Measurements from ENCODE around the gene TEK.

DNA sequence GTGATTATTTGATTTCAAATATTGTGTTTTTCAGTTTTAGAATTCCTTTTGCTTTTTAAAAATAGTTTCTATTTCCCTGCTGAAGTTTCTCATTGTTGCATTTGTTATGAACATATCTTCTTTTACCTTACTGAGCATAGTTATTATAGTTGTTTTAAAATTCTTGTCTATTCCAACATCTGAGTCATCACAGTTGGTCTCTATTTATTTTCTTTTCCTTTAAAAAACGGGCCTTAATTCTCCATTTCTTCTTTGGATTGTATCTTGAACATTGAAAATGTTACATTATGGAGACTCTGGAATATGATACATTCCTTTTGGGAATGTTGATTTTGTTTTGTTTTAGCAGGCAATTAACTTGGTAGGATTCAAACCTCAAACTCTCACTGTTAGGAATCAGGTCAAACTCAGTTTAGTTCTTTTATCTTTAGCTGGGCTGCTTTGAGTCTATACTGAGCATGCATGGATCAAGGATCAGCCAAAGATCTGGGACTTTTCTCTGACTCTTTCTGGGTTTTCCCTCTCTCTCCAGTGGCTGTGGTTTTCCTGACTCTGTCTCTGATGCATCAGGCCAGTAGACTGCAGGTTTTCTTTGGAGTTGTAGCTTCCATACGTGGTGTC is 70.3 kb downstream of the TEK start:
- TF ChIP-seq, protein P1, sequence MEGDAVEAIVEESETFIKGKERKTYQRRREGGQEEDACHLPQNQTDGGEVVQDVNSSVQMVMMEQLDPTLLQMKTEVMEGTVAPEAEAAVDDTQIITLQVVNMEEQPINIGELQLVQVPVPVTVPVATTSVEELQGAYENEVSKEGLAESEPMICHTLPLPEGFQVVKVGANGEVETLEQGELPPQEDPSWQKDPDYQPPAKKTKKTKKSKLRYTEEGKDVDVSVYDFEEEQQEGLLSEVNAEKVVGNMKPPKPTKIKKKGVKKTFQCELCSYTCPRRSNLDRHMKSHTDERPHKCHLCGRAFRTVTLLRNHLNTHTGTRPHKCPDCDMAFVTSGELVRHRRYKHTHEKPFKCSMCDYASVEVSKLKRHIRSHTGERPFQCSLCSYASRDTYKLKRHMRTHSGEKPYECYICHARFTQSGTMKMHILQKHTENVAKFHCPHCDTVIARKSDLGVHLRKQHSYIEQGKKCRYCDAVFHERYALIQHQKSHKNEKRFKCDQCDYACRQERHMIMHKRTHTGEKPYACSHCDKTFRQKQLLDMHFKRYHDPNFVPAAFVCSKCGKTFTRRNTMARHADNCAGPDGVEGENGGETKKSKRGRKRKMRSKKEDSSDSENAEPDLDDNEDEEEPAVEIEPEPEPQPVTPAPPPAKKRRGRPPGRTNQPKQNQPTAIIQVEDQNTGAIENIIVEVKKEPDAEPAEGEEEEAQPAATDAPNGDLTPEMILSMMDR (IDR thresholded peaks at IDR 0.05; ENCODE audit: low read depth, low read length), result no peak
- no peak for TF ChIP-seq EZH2phosphoT487 (IDR thresholded peaks at IDR 0.05; ENCODE audit: low read depth)

All from OCI-LY3 (cell line).